Stimulated activated CD8-positive, alpha-beta memory T cell treated with anti-CD3 and anti-CD28 coated beads, Interleukin-12 subunit alpha, Interleukin-12 subunit beta, amount 100 ng/mL, for 4 hours (primary cell): Measurements from ENCODE around the gene FES.
"Not testable (repeated sequence)": the region's sequence is repeated elsewhere in the genome, so short reads cannot be mapped to it uniquely, and the experiment has no call there.

Source experiments
- DNase-seq: peaks from one replicate; pipeline ENCODE4 v3.0.0-alpha.2; 2020; ENCODE audit warnings: low read depth

FES gene

GRCh38 chr15:90891346-90891949 is 7.1 kb downstream of the FES start:
- no peak for DNase-seq

GRCh38 chr15:90892023-90892422 is 7.7 kb downstream of the FES start:
- no peak for DNase-seq

DNA sequence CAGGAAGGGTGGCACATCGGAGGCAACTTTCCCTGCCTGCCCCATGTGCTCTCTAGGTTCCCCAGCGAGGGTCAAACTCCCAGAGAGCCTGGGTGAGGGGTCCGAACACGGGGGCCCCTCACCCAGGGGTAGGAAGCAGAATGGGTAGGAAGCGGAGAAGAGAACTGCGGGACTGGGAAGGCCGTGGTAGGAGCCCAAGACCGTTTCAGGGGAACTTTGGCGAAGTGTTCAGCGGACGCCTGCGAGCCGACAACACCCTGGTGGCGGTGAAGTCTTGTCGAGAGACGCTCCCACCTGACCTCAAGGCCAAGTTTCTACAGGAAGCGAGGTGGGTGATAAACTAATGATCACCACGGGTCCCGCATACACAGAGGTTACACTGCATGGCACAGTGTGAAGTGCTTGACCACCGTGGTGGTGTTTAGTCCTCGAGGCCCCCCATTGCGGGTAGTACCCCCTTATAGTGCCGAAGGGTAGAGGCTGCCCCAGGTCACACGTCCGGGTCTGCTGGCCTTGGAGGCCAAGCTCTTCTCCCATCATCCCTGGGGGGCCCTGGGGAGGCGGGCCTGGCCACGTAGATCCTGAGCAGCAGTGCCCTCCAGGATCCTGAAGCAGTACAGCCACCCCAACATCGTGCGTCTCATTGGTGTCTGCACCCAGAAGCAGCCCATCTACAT is 8.3 kb downstream of the FES start:
- no peak for DNase-seq

- DNase-seq: no peak
Observed at GRCh38 chr15:90893175-90894090, 9.1 kb downstream of the FES start.

DNA sequence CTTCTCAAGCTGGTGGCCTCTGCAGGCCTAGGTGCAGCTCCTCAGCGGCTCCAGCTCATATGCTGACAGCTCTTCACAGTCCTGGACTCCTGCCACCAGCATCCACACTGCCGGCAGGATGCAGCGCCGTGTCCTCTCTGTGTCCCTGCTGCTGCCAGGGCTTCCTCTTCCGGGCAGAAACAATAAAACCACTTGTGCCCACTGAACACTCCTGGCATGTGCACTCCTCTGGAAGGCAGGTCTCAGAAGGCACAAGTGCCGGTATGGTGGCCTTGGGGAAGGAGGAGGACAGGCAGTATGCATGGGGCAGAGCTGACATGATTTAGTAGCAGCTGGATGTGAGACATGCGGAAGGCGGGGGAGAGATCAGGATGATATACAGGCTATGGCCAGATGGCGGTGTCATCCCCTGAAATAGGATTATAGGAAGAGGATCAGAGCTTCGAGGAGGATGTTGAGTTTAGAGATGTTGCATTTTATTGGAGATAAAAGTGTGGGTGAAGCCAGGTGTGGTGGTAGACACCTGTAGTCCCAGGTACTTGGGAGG is 11.3 kb downstream of the FES start:
- DNase-seq: no peak

DNA sequence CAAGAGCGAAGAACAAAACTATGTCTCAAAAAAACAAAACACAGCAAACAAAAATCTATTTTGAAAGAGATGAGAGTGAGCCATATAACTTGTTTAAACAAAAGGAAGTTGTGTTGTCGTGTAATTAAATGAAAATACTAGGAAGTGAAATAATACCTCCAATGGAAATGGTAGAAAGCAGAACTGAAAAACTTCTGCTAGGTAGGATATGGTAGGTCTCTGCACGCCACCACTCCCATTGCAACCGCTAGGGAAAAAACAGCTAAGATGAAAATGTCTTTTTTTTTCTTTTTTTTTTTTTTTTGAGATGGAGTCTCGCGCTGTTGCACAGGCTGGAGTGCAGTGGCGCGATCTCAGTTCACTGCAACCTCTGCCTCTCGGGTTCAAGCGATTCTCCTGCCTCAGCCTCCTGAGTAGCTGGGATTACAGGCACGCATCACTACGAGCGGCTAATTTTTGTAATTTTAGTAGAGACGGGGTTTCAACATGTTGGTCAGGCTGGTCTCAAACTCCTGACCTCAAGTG is 12.9 kb downstream of the FES start:
- not testable (repeated sequence) for DNase-seq

DNA sequence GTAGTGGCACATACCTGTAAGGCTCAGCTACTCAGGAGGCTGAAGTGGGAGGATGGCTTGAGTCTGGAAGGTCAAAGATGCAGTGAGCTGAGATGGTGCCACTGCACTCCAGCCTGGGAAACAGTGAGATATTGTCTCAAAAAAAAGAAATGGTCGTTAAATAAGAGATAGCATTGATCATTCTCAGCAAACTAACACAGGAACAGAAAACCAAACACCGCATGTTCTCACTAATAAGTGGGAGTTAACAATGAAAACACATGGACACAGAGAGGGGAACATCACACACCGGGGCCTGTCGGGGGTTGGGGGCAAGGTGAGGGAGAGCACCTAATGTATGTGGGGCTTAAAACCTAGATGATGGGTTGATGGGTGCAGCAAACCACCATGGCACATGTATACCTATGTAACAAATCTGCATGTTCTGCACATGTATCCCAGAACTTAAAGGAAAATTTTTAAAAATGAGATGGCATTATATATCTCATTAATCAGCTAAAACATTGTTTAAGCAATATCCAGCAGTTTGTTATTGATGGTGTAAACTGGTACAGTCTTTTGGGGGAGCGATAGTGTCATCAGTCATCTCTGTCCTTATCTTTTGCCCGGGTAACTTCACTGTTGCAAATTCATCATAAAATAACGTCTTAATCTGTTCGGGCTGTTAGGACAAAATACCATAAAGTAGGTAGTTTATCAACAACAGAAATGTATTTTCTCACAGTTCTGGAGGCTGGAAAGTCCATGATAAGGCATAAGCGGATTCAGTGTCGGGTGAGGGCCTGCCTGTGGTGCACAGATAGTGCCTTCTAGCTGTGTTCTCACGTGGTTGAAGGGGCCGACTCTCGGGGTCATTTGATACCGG is 17.1 kb downstream of the FES start:
- no peak for DNase-seq

DNA sequence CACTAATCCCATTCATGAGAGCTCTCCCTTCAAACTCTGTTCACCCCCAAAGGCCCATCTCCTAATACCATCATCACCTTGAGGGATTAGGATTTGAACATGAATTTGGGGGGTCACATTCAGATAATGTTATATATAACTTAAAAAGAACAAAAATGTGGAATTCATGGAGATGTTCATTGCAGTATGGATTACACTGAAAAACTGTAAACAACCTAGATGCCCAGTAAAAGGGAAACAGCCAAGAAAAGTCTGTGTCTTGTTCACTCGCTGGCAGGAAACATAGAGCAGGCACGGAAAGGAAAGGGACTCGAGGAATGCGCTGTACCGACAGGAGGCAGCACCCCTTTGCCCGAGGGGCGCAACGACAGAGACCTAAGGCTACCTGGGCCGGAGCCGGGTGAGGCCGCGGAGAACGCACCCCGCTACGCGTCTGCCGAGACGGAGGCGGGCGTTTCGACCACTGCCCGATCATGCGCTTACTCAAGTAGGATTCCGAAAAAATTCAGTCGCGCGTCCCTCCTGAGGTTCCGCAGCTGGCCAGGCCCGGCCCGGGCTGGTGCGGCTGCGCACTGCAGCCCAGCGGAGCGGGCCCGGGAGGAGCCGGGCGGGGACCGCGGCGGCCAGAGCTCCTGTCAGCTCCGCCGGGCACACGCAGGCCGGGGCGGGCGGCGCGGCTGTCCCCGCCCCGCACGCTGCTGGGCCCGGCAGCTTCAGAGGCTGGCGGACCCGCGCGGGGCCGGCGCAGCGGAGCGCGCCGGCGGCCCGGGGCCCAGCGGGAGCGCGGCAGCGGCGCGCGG is 17.9 kb downstream of the FES start:
- peak; percentile 59 for DNase-seq

GRCh38 chr15:90902840-90903732 is 18.8 kb downstream of the FES start, which contains the start of gene MAN2A2:
Gene MAN2A2, plus strand, starts transcription at chr15:90903302. Its CDS starts 906 bp downstream, at chr15:90904208.
- DNase-seq: peak; percentile 69

DNA sequence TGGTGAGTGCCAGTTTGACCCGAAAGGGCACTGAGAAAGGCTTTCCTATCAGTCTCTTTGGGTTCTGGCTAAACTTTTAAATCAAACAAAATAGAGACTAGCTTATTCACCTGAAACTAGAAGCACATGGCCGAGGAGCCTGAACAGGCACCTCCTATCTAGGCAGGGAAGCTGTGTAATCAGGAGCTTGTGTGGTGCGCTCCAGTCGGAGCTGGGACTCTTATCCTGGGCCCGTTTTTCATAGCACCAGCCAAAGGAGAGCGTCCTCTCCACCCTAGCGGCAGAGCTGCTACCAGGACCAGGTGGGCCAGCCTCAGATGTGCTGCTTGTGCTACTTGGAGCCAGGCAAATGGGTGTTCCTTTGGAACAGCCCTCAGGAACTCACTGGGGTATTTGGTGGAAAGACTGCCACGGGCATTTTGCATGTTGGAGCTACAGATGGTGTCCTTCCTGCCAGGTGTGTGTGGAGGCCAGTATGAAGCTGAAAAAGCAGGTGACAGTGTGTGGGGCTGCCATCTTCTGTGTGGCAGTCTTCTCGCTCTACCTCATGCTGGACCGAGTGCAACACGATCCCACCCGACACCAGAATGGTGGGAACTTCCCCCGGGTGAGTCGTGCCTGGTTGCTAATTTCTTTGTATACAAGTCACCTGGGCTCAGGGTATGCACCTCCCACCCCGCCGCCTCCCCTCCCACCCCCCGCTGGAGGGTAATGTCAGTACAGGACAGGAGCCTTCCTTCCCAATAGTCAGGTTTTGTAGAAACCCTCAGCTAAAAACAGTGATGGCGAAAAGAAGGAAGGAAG is 19.6 kb downstream of the FES start:
- DNase-seq: no peak

DNA sequence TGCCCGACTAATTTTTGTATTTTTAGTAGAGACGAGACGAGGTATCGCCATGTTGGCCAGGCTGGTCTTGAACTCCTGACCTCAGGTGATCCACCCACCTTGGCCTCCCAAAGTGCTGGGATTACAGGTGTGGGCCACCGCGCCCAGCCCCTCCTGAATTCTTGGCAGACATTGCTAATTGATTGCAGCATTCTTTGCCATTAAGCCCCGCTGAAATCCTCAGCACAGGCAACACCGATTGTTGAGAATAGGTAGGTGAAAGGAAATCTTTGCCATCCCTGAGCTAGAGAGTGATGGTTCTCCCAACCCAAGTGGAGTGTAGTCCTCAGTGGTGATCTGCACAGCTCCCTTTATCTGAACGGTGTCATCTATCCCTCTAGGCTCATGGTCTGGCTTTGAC is 20.4 kb downstream of the FES start:
- DNase-seq: no peak

DNA sequence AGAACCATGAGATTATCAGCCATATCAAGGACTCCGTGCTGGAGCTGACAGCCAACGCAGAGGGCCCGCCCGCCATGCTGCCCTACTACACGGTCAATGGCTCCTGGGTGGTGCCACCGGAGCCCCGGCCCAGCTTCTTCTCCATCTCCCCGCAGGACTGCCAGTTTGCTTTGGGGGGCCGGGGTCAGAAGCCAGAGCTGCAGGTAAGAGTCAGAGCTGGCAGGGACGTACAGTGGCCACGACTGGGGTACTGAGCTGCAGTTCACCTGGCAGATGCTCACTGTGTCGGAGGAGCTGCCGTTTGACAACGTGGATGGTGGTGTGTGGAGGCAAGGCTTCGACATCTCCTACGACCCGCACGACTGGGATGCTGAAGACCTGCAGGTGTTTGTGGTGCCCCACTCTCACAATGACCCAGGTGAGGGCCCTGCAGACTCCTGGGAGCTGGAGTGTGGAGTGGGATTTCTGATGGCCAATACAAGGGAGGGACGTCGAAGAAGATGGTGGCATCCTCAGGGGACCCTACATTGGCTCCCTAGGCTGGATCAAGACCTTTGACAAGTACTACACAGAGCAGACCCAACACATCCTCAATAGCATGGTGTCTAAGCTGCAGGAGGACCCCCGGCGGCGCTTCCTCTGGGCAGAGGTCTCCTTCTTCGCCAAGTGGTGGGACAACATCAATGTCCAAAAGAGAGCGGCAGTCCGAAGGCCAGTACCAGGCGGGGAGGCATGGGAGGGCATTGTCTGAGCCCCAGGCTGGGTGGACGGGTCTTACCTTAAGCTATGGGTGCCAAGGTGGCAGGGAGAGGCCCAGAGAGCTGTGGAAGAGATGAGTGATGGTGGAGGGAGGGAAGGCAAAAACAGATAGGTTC is 21.2 kb downstream of the FES start:
- DNase-seq: no peak

DNA sequence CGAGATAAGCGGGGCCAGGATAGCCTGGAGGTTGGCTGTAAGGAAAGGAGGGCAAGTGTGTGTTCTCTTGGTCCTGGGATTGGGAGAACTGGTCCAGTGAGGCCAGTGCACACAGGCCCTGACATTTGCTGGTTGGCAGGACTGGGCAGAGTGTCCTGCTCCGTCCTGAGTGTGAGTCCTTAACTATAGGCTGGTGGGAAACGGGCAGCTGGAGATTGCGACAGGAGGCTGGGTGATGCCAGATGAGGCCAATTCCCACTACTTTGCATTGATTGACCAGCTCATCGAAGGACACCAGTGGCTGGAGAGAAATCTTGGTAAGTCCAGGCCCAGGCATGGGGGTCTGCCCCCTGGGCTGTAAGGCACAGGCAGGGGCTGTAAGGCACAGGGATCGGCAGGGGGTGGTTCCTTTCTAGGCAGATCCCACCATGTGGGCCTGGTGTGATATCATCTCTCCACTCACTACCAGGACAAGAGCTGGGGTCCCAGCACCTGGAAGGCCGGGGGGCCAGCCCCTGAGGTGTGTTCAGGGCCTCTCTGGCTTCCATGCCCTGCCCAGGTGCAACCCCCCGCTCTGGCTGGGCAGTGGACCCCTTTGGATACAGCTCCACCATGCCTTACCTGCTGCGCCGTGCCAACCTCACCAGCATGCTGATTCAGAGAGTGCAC is 22.0 kb downstream of the FES start:
- DNase-seq: no peak

DNA sequence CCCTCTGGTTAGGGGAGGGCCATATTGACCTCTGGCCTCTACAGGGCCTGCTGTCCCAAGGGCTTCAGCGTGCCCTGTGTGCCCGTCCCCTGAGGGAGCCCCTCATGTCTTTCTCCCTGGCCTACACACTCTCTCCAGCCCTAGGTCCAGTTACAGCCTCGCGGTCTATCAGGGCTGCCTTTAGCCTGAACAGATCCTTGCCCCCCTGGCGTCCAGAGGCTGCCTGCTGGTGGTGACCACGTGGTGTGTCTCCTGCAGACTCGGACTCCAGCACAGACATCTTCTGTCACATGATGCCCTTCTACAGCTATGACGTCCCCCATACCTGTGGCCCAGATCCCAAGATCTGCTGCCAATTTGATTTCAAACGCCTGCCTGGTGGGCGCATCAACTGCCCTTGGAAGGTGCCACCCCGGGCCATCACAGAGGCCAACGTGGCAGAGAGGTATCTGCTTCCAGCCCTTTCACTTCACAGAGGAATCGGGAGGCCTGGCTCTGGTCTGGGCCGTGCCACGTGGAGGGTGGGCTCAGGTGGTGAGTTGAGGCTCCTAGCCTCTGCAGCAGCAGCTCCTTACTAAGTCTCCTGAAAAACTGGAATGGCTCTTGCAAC is 22.9 kb downstream of the FES start:
- no peak for DNase-seq

DNA sequence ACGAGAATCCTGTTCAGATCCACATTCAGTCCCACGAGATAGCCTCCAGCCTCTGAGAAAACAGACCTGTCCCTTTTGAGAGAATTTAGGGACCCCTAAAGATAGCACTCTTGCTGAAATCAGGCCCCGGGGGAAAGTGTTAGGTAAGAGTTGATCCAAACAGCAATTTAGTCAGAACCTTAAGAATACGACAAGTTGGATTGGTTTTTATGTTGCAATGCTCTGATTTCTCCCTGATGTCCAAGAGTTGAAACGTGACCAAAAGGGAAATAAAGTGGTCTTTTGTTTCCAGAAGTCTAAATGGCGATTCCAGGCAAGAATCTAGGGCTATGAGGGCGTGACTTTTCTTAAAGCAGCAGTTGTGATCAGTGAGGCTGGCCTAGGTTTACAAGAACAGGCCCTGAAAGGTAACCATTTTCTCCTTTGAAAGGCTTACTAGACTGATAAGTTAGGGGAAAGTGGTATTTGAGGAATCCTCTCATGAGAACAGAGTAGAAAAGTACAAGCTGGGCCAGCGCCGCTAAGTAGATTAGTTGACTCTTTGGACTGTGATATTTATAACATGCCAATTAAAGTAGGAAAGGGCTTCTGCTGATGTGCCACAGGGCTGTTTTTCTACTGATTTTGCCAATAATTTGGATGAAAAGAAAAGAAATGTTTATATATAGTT is 23.7 kb downstream of the FES start:
- no peak for DNase-seq

DNA sequence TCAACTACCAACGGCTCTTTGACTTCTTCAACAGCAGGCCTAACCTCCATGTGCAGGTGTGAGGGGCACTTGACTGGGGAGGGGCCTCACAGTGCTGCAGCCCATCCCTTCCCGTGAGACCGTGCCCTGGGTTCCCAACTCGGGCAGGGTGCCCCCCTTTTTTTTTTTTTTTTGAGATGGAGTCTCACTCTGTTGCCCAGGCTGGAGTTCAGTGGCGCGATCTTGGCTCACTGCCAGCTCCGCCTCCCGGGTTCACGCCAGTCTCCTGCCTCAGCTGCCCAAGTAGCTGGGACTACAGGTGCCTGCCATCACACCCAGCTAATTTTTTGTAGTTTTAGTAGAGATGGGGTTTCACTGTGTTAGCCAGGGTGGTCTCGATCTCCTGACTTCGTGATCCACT is 25.1 kb downstream of the FES start:
- not testable (repeated sequence) for DNase-seq
